ENCODE measurements around the gene DROSHA. TPM values are rescaled to one million over a fixed set of nuclear protein-coding genes. Genes with fewer than 3 reads are reported as not detected.

Gene DROSHA
- total RNA-seq, 3 donors from 2014 or later (not counting 1 experiment from before 2014, with no cell fraction given): 44.9 to 55.9 (median 50.5) TPM

- no peak overlapping the region for H3K27ac ChIP-seq (ENCODE audit: low read length)
- Mint-ChIP-seq H3K27me3 (ENCODE audit: low read depth in 2 of 2) (peaks cover 0 to 3% of the 10 kb centered on the region in 2 donors), H3K27ac (no peak overlapping the region), H3K36me3 (peaks cover 7% of the 10 kb centered on the region), H3K4me1 (peaks cover 0 to 3% of the 10 kb centered on the region in 2 donors), H3K9me3 (peaks cover 2 to 3% of the 10 kb centered on the region in 2 donors), H3K4me3 (no peak overlapping the region)
- H3K27me3 ChIP-seq (ENCODE audit: control insufficient read depth, insufficient read depth, low read length): no peaks in the 10 kb centered on the region
- ATAC-seq (no peak), DNase-seq (no peak)
- H3K36me3 ChIP-seq (ENCODE audit: control insufficient read depth, insufficient read depth, low read length): no peaks in the 10 kb centered on the region
- no peaks in the 10 kb centered on the region for H3K4me1 ChIP-seq (ENCODE audit: control insufficient read depth, insufficient read depth, low read length)
- WGBS (ENCODE audit: insufficient coverage): 87% methylated on average over 6 of the region's 6 CpGs
- TF ChIP-seq CTCF (IDR thresholded peaks at IDR 0.05): no peak
- no peak overlapping the region for H3K4me3 ChIP-seq (ENCODE audit: low read length)
- intact Hi-C loops (cut with micrococcal nuclease): no loop called here
- peaks cover 6% of the 10 kb centered on the region for H3K9me3 ChIP-seq (ENCODE audit: control insufficient read depth, insufficient read depth, low read length)
These were observed 138.8 kb downstream of the DROSHA start for GRCh38 chr5:31393126-31393525.

- intact Hi-C loops (cut with micrococcal nuclease): no loop called here
These were observed 139.8 kb downstream of the DROSHA start for GRCh38 chr5:31392061-31392460.

GRCh38 chr5:31390256-31390655 is 141.6 kb downstream of the DROSHA start:
- Histone ChIP-seq H3K27ac (ENCODE audit: low read length) (no peak overlapping the region), H3K27me3 (ENCODE audit: control insufficient read depth, insufficient read depth, low read length) (no peaks in the 10 kb centered on the region), H3K9me3 (ENCODE audit: control insufficient read depth, insufficient read depth, low read length) (peaks cover 8% of the 10 kb centered on the region), H3K4me3 (ENCODE audit: low read length) (no peak overlapping the region), H3K4me1 (ENCODE audit: control insufficient read depth, insufficient read depth, low read length) (no peaks in the 10 kb centered on the region), H3K36me3 (ENCODE audit: control insufficient read depth, insufficient read depth, low read length) (no peaks in the 10 kb centered on the region)
- Mint-ChIP-seq H3K27me3 (ENCODE audit: low read depth in 2 of 2) (peaks cover 0 to 3% of the 10 kb centered on the region in 2 donors), H3K4me1 (peaks cover 0 to 3% of the 10 kb centered on the region in 2 donors), H3K27ac (no peak overlapping the region), H3K36me3 (peaks cover 7% of the 10 kb centered on the region), H3K9me3 (peaks cover 2 to 6% of the 10 kb centered on the region in 2 donors), H3K4me3 (no peak overlapping the region)
- no peak for TF ChIP-seq CTCF (IDR thresholded peaks at IDR 0.05)
- WGBS (ENCODE audit: insufficient coverage): 88% methylated on average over 5 of the region's 5 CpGs
- intact Hi-C loops (cut with micrococcal nuclease): no loop called here
- ATAC-seq (no peak), DNase-seq (no peak)

More at GRCh38 chr5:31392061-31392460, 139.8 kb downstream of the DROSHA start:
- no peak for ATAC-seq
- H3K4me1 Mint-ChIP-seq: peaks cover 0 to 3% of the 10 kb centered on the region in 2 donors
- peaks cover 7% of the 10 kb centered on the region for H3K36me3 Mint-ChIP-seq
- Histone ChIP-seq H3K36me3 (ENCODE audit: control insufficient read depth, insufficient read depth, low read length) (no peaks in the 10 kb centered on the region), H3K4me1 (ENCODE audit: control insufficient read depth, insufficient read depth, low read length) (no peaks in the 10 kb centered on the region), H3K4me3 (ENCODE audit: low read length) (no peak overlapping the region), H3K27me3 (ENCODE audit: control insufficient read depth, insufficient read depth, low read length) (no peaks in the 10 kb centered on the region), H3K9me3 (ENCODE audit: control insufficient read depth, insufficient read depth, low read length) (peaks cover 8% of the 10 kb centered on the region), H3K27ac (ENCODE audit: low read length) (no peak overlapping the region)
- peaks cover 2 to 5% of the 10 kb centered on the region in 2 donors for H3K9me3 Mint-ChIP-seq
- peaks cover 0 to 3% of the 10 kb centered on the region in 2 donors for H3K27me3 Mint-ChIP-seq (ENCODE audit: low read depth in 2 of 2)
- H3K27ac Mint-ChIP-seq: no peak overlapping the region
- no peak for DNase-seq
- WGBS (ENCODE audit: insufficient coverage): 87% methylated on average over 3 of the region's 3 CpGs
- no peak for TF ChIP-seq CTCF (IDR thresholded peaks at IDR 0.05)
- no peak overlapping the region for H3K4me3 Mint-ChIP-seq
